ENCODE data around the gene KCNJ5.

Gene KCNJ5

GRCh38 chr11:128871168-128871610, 20.0 kb upstream of the KCNJ5 start:
- DNase-seq (ENCODE audit: low read depth): no peak

- no peak for DNase-seq (ENCODE audit: low read depth)
These were observed 19.1 kb upstream of the KCNJ5 start for GRCh38 chr11:128872094-128872493.

GRCh38 chr11:128872594-128872993, 18.6 kb upstream of the KCNJ5 start:
- no peak for DNase-seq (ENCODE audit: low read depth)

- no peak for DNase-seq (ENCODE audit: low read depth)
These were observed 16.7 kb upstream of the KCNJ5 start for GRCh38 chr11:128874427-128874826.

DNA sequence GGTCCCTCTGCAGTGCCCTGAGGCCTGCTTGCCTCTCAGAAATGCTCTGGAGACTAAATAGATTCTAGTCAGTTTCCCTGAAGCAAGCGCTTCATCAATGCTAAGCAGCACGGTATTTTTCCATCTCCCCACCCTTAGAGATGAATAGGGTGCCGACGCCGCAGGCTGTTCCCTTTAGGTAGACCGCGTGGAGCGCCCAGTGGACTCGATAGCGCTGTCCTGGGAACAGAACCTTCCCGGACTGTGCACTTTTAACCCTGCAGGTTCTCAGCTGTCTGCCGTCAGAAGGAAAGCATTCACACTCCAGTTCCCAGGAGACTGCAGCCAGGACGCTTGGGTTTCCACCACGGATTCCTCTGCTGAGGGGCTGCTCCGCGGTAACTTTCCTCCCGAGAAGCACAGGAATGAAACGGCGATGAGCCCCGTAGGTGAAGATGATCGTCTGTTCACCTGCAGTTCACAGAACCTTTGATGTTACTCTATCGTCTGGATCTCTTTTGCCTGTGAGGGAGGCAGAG, 15.0 kb upstream of the KCNJ5 start:
- DNase-seq (ENCODE audit: low read depth): no peak

DNA sequence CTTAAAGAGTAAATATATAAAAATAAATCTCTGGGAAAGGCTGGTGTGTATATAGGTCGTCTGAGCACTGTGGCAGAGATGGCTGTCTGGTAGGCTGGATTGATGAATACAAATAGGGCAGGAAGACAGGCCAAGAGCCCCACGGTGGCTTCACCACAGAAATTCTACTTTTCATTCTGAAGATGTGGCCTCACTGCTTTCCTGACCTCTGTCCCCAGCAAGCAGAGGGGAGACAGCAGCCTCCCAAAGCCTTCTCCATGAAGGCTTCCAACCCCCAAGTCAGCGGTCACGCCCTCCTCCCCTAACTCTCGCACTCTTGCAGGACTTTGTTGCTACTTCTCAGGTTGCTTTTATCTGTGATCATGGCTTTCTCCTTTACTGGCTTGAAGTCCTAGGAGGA, 13.4 kb upstream of the KCNJ5 start:
- DNase-seq (ENCODE audit: low read depth): no peak

GRCh38 chr11:128878455-128878854, 12.7 kb upstream of the KCNJ5 start:
- DNase-seq (ENCODE audit: low read depth): no peak

GRCh38 chr11:128879817-128880216, 11.3 kb upstream of the KCNJ5 start:
- no peak for DNase-seq (ENCODE audit: low read depth)

DNA sequence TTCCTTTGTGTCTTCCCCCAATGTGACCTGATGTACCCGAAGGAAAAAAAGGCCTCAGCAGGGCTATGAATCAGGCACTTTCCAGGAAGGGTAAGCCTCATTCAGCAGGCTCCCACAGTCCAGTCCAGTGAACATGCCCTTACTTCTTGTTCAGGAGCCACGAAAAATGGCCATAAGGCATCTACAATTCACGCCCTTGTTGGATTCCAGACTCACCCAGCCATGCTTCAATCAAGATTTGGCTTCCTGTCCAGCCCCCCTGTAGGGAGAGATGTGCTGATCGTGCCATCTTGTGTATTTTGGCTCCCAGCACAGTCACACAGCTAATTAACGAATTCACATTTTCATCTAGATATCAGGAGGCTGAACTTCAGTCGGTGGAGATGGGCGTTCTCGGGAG, 9.9 kb upstream of the KCNJ5 start:
- DNase-seq (ENCODE audit: low read depth): no peak

DNA sequence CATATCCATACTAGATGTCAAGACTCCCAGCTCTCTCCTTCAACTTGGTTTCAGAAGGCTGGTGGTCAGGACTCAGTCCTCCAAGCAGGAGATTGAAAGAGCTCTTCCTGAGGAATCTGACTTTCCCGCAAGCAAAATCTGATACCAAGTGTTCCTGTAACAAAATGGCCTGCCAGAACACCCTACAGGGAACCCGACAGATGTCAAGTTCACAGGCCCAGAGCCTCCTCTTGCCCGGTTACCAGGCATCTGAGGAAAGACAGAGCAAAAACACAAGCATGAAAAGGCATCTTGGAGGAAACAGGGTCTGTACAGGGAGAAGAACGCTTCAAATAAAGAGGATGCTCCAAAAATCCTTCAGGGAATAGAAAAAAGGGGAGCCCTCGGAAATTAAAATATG, 8.7 kb upstream of the KCNJ5 start:
- DNase-seq (ENCODE audit: low read depth): no peak

GRCh38 chr11:128884054-128884453, 7.1 kb upstream of the KCNJ5 start:
- no peak for DNase-seq (ENCODE audit: low read depth)

GRCh38 chr11:128884703-128885338, 6.3 kb upstream of the KCNJ5 start:
- no peak for DNase-seq (ENCODE audit: low read depth)

DNA sequence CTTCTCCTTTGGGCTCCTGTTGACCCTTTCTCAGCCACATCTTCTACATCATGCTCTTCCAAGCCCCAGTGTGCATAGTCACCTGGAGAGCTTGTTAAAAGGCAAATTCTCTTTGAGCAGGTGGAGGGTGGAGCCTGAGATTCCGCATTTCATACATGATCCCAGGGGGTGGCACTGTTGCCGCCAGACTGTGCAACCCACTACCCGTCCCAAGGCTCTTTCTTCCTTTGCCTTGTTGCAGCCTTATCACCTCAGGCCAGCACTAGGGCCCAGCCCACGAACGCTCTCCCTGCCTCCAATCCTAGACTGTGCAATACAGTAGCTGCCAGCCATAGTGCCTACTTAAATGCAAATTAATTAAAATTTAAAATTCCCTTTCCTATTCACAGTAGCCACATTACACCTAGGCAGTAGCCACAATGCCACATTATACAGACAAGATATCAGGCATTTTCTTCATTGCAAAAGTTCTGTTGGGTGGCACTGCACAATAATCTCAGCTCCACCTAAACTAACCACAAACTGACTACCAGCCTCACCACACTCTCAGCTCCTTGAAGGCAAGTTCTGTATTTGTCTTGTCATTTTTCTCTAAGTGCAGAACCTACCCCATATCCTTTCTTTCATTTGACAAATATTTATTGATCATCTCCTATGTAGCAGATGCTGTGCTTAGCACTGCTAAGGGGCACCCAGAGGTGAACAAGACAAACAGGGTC, 4.6 kb upstream of the KCNJ5 start:
- no peak for DNase-seq (ENCODE audit: low read depth)

DNA sequence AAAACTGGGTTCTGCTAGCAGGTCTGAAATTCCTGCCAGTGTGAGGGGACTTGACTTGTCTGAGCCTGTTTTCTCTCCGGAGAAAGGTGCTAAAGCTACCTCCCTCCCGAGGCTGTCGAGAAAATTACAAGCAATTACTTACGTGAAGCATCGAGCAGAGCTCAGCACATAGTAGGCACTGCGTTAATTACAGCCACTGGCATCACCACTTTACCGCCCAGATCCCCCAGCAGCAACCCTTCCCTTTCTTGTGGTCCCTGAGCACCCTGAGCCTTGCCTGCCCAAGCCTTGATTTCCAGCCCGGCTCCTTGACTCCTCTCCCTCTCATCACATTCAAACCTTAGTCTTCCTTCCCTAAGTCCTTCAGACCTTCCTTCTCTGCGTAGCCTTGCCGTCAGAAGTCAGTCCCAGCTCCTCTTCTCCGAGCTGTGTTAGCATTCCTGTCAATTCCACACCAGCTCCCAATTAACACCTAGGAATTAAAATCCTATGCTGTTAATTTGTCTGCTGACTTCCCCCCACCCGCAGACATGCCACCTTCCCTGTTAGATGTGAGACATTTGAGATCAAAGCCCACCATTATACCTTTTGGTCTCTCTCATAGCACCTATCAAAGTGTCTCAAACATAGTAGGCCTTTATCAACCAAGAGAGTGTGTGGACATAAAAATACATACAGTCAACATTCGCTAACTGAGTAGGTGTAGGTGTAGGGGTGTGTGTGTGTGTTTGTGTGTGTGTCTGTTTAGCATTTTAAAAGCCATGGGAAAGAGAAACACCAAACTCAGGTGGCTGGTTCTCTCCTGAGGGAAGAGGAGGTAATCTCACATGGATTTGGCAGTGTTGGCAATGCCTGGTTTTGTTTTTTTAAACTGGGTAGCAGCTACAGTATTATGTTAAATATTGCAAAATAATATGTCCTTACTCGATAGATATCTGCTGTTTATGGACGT, 2.8 kb upstream of the KCNJ5 start:
- DNase-seq (ENCODE audit: low read depth): no peak

DNA sequence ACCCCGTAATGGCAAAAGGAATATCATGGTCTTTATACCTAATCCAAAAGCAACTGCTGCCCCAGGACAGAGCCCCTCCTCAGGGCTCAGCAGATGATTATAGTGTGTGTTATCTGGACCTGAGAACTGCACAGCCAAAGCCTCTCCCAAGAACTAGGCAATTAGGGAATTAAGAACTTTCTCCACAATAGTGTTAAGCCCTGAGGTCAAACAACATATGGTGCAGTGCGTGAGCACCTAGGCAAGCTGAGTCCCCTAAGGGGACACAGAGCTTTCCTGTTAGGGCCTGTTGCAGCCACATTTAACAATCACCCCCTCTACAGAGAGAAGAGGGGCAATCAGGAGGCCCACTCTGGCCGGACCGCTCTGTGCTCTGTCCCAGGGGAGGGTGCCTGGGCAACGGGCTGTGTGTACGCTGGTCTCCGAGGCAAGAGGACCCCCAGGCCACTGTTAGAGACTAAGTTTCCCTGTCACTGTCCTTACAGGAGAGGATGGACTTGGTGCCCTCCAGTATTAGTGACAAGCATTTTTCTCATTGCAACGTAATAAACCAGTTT, 1.4 kb upstream of the KCNJ5 start:
- DNase-seq (ENCODE audit: low read depth): no peak

GRCh38 chr11:128890216-128890542, 977 bp upstream of the KCNJ5 start:
- no peak for DNase-seq (ENCODE audit: low read depth)

- DNase-seq (ENCODE audit: low read depth): no peak
These were observed 800 bp downstream of the KCNJ5 start for GRCh38 chr11:128891913-128892398.

DNA sequence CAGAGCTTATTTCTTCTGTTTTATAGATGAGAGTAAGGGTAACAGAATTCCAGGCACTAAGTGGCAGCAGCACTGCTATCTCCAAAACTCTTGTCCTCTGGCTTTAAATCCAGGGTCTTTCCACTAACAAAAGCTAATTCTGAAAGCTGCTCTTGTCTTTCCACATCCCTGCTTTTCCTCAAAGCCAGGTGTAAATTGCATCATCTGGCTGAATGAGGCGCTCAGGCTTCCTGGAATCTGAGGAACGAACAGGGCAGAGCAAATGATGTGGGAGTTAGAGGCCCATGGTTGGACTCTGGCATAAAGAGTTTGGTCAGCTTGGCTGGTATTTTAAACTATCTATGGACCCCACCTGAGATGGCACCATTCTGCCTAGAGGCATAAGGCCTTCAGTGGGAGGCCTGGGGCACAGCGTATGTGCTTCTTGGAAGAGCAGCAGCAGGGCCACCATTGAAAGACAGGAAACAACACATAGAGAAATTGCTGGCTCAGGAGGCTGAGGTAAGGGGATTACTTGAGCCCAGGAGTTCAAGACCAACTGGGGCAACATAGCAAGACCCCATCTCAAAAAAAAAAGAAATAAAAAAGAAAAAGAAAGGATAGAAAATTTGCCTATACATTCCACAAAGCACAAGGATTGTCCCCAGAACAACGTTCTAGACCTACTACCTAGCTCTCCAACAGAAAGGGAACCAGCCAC, 1.9 kb downstream of the KCNJ5 start:
- DNase-seq (ENCODE audit: low read depth): no peak

GRCh38 chr11:128893578-128894285, 2.6 kb downstream of the KCNJ5 start:
- no peak for DNase-seq (ENCODE audit: low read depth)

DNA sequence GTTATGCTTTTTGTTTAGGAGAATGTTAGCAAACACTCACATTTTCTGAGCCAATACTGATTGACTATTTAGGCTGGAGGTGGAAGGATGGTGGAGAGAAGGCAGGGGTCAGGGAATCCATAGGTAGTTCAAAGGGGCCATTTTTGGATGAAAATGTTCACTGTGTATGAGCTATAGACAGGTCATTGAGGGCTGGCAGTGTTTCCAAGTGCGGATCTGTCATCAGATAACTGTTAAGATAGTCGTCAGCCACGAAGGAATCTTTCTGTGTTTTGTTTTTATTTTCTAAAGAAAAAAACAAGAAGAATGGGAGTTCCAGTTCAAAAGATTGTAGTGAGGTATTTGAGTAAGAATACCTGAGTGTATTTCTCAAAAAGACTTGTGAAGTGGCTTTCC, 3.1 kb downstream of the KCNJ5 start:
- no peak for DNase-seq (ENCODE audit: low read depth)

GRCh38 chr11:128894685-128895084, 3.5 kb downstream of the KCNJ5 start:
- no peak for DNase-seq (ENCODE audit: low read depth)
